ENCODE measurements around the gene RIN3.

GRCh38 chr14:92726933-92727262 is 213.3 kb downstream of the RIN3 start:
- TF ChIP-seq CTCF (IDR thresholded peaks at IDR 0.05) (no peak), ZFX (IDR thresholded peaks at IDR 0.05; ENCODE audit: borderline replicate concordance) (no peak)
